Panc1 (cell line): ENCODE data around the gene NRP1. TPM values are rescaled to one million over a fixed set of nuclear protein-coding genes. Genes with fewer than 3 reads are reported as not detected.

ENCODE experiments used
- ATAC-seq: fragments of 200-7000 bp; cut with Tn5 transposase; 2 replicates; pipeline ENCODE4 v1.9.1; 2020; ENCODE audit warnings: mild to moderate bottlenecking, moderate library complexity
- BruUV-seq: library from RNA; stranded (reverse); fragments of 400-500 nt; replicated peaks from 2 replicates; lab custom pipeline; 2021; lab: Mats Ljungman, UMichigan
- CTCF ChIA-PET: fragments of 300-600 bp; sonication (Branson Sonifier 250); formaldehyde crosslinking; loops from one replicate; lab custom pipeline; 2022; ENCODE audit warnings: antibody characterized with exemption; lab: Charles Lee
- POLR2A ChIA-PET: fragments of 300-600 bp; sonication (Branson Sonifier 250); formaldehyde crosslinking; loops from one replicate; lab custom pipeline; 2022; ENCODE audit warnings: antibody characterized with exemption; lab: Charles Lee
- DNase-seq: peaks from one replicate; pipeline ENCODE4 v3.0.0-alpha.2; 2010; ENCODE audit warnings: low read depth, low spot score
- H3K27ac ChIP-seq: 2 replicates; pipeline ENCODE4 v1.5.1; 2011; ENCODE audit warnings: mild to moderate bottlenecking, low read length, inconsistent platforms
- H3K27me3 ChIP-seq: fragments of 200-500 bp; sonication (Bioruptor generic); 2 replicates; pipeline ENCODE4 v1.6.0; 2014; ENCODE audit warnings: low read length, inconsistent platforms; ENCODE audit not compliant: control insufficient read depth, insufficient read depth
- H3K36me3 ChIP-seq: fragments of 200-500 bp; sonication (Bioruptor generic); 2 replicates; pipeline ENCODE4 v1.5.1; 2014; ENCODE audit warnings: inconsistent platforms, mild to moderate bottlenecking, low read length, moderate library complexity; ENCODE audit not compliant: control insufficient read depth, insufficient read depth
- H3K4me1 ChIP-seq: 2 replicates; pipeline ENCODE4 v1.5.1; 2011; ENCODE audit warnings: inconsistent platforms, mild to moderate bottlenecking, low read length, moderate library complexity; ENCODE audit not compliant: control insufficient read depth, insufficient read depth
- H3K4me3 ChIP-seq, 2 experiments: 2 replicates each; pipeline ENCODE4 v1.5.1; 2011 to 2012; ENCODE audit warnings: low read depth in 2 of 2, low read length in 2 of 2, mild to moderate bottlenecking in 2 of 2, inconsistent platforms in 1 of 2, moderate library complexity in 1 of 2
- H3K9me3 ChIP-seq: fragments of 200-500 bp; sonication (Bioruptor generic); 2 replicates; pipeline ENCODE4 v1.5.1; 2014; ENCODE audit warnings: low read depth, mild to moderate bottlenecking, inconsistent platforms, low read length, moderate library complexity; ENCODE audit not compliant: control insufficient read depth, insufficient read depth
- CTCF ChIP-seq: fragments of 450-650 bp; IDR thresholded peaks from 2 replicates; pipeline ENCODE4 v1.5.1; 2017; ENCODE audit warnings: mild to moderate bottlenecking
- POLR2AphosphoS5 ChIP-seq: IDR thresholded peaks from 2 replicates; pipeline ENCODE4 v1.6.1; 2012; ENCODE audit warnings: mild to moderate bottlenecking, low read depth, low read length, moderate library complexity
- SIN3A ChIP-seq: IDR thresholded peaks from 2 replicates; pipeline ENCODE4 v1.6.1; 2012; ENCODE audit warnings: low read depth, mild to moderate bottlenecking, low read length, moderate library complexity, borderline replicate concordance; ENCODE audit not compliant: insufficient read depth
- TCF7L2 ChIP-seq: IDR thresholded peaks from 2 replicates; pipeline ENCODE4 v1.6.1; 2011; ENCODE audit warnings: mild to moderate bottlenecking, low read depth, low read length, inconsistent platforms
- in situ Hi-C: cut with HindIII; loops from 2 replicates; pipeline ENCODE4 v1.10.0; 2016; ENCODE audit warnings: low sequenced_read_pairs, low pct_unique_long_range_greater_than_20kb
- intact Hi-C: fragments of 100-400 bp; cut with micrococcal nuclease; formaldehyde crosslinking; loops from one replicate; pipeline ENCODE4 v1.10.0; 2022; ENCODE audit not compliant: unreplicated experiment
- total RNA-seq: library from RNA; stranded (reverse); gene quantifications from one replicate; pipeline ENCODE4 v1.2.1, GENCODE V29; 2021; ENCODE audit not compliant: unreplicated experiment
- TF ChIP-seq, protein P1 (sequence below), 2 experiments: IDR thresholded peaks; 2 replicates each; pipeline ENCODE4 v1.6.1; 2011 to 2012; ENCODE audit warnings: low read depth in 2 of 2, control low read depth in 1 of 2, low read length in 1 of 2, mild to moderate bottlenecking in 1 of 2, moderate library complexity in 1 of 2; ENCODE audit not compliant: insufficient read depth in 1 of 2

The NRP1 gene
- total RNA-seq, 1 experiment from 2014 or later: 93.4 TPM

DNA sequence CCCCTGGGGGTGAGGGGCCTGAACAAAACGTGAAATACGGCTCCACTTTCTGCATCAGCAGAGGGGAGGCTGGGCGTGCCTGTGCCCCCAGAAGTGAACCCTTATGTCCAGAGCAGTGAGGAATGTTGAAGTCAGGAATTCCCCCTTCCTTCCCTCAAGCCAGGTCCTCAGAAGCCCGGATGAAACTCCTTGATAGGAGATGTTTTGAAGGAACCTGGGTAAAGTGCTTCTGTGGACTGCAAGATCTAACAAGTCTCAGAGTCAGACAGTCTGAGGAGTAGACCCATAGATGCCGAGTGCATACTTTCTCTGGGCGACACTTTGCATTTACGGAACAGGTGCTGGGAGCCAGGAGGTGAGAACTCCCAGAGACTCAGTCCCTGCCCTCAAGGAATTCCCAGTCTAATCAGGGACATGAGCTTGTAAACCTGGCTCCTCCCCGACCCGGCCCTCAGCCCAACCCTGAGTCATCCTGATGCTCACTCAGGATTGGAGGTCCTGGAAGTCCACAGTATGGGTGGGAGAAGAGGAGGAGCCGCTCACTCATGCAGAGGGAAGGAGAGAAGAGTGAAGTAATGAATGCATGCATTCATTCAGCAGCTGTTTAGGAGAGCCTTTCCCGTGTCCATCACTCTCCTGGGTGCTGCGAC lies 197.0 kb downstream of the NRP1 start:
- no peak for ATAC-seq
- Histone ChIP-seq H3K4me3 (no peak overlapping the region), H3K4me1 (peaks cover 15% of the 10 kb centered on the region), H3K27ac (peak overlapping the region; percentile 63), H3K36me3 (no peaks in the 10 kb centered on the region), H3K9me3 (no peaks in the 10 kb centered on the region), H3K27me3 (no peaks in the 10 kb centered on the region)
- ChIA-PET CTCF (no interaction called here), POLR2A (no interaction called here)
- no peak for DNase-seq
- no TSS peak for BruUV-seq
- intact Hi-C loops (no loop called here), in situ Hi-C loops (no loop called here)
- TF ChIP-seq CTCF (no peak), TCF7L2 (no peak), POLR2AphosphoS5 (no peak), SIN3A (no peak)
- TF ChIP-seq, protein P1, sequence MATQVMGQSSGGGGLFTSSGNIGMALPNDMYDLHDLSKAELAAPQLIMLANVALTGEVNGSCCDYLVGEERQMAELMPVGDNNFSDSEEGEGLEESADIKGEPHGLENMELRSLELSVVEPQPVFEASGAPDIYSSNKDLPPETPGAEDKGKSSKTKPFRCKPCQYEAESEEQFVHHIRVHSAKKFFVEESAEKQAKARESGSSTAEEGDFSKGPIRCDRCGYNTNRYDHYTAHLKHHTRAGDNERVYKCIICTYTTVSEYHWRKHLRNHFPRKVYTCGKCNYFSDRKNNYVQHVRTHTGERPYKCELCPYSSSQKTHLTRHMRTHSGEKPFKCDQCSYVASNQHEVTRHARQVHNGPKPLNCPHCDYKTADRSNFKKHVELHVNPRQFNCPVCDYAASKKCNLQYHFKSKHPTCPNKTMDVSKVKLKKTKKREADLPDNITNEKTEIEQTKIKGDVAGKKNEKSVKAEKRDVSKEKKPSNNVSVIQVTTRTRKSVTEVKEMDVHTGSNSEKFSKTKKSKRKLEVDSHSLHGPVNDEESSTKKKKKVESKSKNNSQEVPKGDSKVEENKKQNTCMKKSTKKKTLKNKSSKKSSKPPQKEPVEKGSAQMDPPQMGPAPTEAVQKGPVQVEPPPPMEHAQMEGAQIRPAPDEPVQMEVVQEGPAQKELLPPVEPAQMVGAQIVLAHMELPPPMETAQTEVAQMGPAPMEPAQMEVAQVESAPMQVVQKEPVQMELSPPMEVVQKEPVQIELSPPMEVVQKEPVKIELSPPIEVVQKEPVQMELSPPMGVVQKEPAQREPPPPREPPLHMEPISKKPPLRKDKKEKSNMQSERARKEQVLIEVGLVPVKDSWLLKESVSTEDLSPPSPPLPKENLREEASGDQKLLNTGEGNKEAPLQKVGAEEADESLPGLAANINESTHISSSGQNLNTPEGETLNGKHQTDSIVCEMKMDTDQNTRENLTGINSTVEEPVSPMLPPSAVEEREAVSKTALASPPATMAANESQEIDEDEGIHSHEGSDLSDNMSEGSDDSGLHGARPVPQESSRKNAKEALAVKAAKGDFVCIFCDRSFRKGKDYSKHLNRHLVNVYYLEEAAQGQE (IDR thresholded peaks at IDR 0.05; ENCODE audit: insufficient read depth in 1 of 2, low read depth in 2 of 2, low read length in 1 of 2): no peak

GRCh38 chr10:33136781-33137180 lies 197.7 kb downstream of the NRP1 start:
- Histone ChIP-seq H3K9me3 (no peaks in the 10 kb centered on the region), H3K36me3 (no peaks in the 10 kb centered on the region), H3K27me3 (no peaks in the 10 kb centered on the region), H3K27ac (peak overlapping the region; percentile 63), H3K4me1 (peaks cover 19% of the 10 kb centered on the region), H3K4me3 (no peak overlapping the region)
- in situ Hi-C loops: no loop called here
- POLR2A ChIA-PET: no interaction called here
- BruUV-seq: no TSS peak
- CTCF ChIA-PET: no interaction called here
- no peak for ATAC-seq
- no peak for DNase-seq
- no peak for TF ChIP-seq CTCF
- no peak for TF ChIP-seq TCF7L2
- TF ChIP-seq, protein P1 (IDR thresholded peaks at IDR 0.05; ENCODE audit: insufficient read depth in 1 of 2, low read depth in 2 of 2, low read length in 1 of 2): no peak
- no peak for TF ChIP-seq SIN3A
- TF ChIP-seq POLR2AphosphoS5: no peak
- intact Hi-C loops: no loop called here
